ENCODE data around the gene CHRNB1. TPM values are rescaled to one million over a fixed set of nuclear protein-coding genes. Genes with fewer than 3 reads are reported as not detected.
"Not testable (repeated sequence)": the region's sequence is repeated elsewhere in the genome, so short reads cannot be mapped to it uniquely, and the experiment has no call there.

CHRNB1 gene
- total RNA-seq, 2 donors from 2014 or later: 2.6 to 8.8 TPM

DNA sequence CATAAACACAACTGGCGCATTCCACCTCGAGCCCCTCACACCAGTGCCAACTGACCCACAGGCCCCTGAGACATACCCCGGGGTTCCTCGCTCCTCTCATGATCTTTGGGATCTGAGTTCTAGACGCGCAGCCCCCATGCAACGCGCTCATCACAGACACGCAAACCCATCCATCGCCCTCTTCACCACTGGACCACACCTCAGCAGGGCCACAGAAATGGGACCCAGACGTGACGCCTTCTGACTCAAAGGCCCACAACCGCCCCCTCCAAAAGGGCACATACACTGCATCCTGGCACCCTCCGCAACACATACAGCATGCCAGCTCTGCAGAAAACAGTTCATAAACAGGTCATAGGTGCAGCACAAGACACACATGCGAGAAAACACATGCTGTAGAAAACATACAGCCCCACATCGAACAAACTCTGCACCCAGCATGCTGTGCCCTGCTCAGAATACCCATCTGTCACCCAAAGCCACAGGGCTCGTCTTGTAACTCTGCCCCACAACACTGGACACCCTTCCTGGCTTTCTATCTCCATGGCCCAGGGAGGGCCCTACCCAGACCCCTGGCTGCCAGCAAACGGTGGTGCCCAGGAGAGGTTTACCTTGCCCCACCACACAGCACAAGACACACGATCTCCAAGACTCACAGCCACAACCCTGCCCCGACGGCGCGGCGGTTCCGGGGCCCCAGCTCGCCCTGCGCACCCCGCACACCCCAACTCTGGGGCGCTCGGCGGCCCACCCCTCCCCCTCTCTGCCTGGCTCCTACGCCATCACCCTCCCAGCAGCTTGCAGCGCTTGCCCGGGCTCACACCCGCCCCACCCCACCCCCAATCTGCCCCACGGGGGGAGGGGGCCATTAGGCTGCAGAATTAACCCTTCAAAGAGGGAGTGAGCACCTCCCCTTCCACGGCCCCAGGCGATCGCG, 33.7 kb downstream of the CHRNB1 start:
- Histone ChIP-seq H3K27ac (peak overlapping the region; percentile 99 to 100 (median 99)), H3K4me1 (peaks cover 59% of the 10 kb centered on the region), H3K4me3 (peak overlapping the region; percentile 79 to 100), H3K36me3 (replicated peaks in 1 of 2; ENCODE audit: insufficient read depth in 1 of 2, low read depth in 2 of 2) (no peaks in the 10 kb centered on the region), H3K9me3 (no peaks in the 10 kb centered on the region), H3K27me3 (no peaks in the 10 kb centered on the region)
- peak in 2 of 3 donors; percentile 25 to 37 for TF ChIP-seq POLR2A (IDR thresholded peaks at IDR 0.05)
- TF ChIP-seq, protein P1, sequence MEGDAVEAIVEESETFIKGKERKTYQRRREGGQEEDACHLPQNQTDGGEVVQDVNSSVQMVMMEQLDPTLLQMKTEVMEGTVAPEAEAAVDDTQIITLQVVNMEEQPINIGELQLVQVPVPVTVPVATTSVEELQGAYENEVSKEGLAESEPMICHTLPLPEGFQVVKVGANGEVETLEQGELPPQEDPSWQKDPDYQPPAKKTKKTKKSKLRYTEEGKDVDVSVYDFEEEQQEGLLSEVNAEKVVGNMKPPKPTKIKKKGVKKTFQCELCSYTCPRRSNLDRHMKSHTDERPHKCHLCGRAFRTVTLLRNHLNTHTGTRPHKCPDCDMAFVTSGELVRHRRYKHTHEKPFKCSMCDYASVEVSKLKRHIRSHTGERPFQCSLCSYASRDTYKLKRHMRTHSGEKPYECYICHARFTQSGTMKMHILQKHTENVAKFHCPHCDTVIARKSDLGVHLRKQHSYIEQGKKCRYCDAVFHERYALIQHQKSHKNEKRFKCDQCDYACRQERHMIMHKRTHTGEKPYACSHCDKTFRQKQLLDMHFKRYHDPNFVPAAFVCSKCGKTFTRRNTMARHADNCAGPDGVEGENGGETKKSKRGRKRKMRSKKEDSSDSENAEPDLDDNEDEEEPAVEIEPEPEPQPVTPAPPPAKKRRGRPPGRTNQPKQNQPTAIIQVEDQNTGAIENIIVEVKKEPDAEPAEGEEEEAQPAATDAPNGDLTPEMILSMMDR (IDR thresholded peaks at IDR 0.05): peak in 3 of 7 experiments; percentile 5 to 29 (median 19)
- ATAC-seq (peak; percentile 30), DNase-seq (peak; percentile 60 to 67 (median 64))
- intact Hi-C loops (cut with DNase I): no loop called here
- WGBS, 2 donors: 24 to 57% methylated on average over 14 to 33 of the region's 40 CpGs

DNA sequence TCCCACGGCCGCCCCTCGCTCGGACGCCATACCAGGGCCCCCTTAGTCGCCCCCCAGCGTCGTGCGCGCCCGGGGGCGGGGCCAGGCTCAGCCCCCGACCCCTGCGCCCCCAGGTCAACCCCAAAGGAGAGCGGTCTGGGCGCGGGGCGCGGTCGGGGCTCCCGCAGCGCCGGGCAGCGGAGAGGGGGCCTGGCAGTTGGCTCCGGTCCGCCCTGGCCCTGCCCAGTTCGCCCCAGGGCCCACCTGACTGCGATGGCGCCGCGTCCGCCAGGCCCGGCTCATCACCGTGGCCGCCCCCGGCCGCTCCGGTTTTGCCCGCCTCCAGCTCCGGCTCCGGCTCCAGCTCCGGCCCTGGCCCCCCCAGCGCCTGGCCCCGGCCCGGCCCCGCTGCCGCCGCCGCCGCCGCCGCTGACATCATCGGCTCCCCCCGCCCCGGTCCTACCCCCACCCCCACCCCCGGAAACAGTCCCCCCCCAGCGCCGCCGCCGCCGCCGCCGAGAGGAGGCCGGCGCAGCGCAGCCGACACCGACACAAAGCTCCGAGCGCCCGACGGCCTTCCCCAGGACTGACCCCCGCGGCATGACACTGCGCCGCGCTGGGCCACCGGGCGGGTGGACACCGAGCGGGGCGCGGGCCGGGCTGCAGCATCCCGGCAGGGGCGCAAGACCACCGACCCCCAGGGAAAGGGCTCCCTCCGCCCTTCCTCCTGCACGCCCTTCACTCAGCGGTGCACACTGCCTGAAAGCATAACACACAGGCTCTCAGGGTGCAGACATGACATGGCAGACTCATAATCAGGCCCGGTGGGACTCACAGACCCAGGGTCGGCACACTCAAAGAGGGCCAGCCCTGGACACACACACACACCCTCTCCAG, 34.6 kb downstream of the CHRNB1 start, which contains the start of gene ZBTB4:
Gene ZBTB4 (minus strand): TSS at position 419 of the 876 bp plus-strand sequence. CDS start 12,830 bp downstream, outside the sequence.
- no peaks in the 10 kb centered on the region for H3K27me3 ChIP-seq
- H3K4me3 ChIP-seq: peak within 1 kb of the TSS; percentile 79 to 100
- peak within 1 kb of the TSS; percentile 99 to 100 (median 99) for H3K27ac ChIP-seq
- TF ChIP-seq, protein P1 (IDR thresholded peaks at IDR 0.05): peak in 1 of 7 experiments; percentile 6
- TF ChIP-seq POLR2A (IDR thresholded peaks at IDR 0.05): peak; percentile 41 to 70 (median 59)
- ATAC-seq (peak; percentile 23), DNase-seq (peak; percentile 63 to 73 (median 66))
- no peaks in the 10 kb centered on the region for H3K36me3 ChIP-seq (replicated peaks in 1 of 2; ENCODE audit: insufficient read depth in 1 of 2, low read depth in 2 of 2)
- intact Hi-C loops (cut with DNase I): no loop called here
- peaks cover 57% of the 10 kb centered on the region for H3K4me1 ChIP-seq
- 0% methylated on average over 2 to 47 of the region's 92 CpGs for WGBS, 2 donors
- no peaks in the 10 kb centered on the region for H3K9me3 ChIP-seq

DNA sequence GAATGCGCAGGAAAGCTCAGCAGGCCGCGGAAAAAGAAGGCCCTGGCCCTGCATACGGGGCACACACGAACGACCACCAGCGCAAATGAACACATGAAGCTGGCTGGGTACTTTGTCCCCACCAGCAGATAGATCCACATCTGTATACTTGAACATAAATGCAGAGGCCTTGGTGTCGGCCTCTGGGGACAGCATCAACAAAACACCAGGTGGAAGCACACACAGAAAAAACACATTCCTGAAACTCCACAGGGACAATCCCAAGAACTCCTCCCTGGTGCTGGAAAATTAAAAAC, 35.2 kb downstream of the CHRNB1 start:
- Histone ChIP-seq H3K27me3 (no peaks in the 10 kb centered on the region), H3K4me1 (peaks cover 51% of the 10 kb centered on the region), H3K27ac (peak overlapping the region; percentile 99 to 100 (median 99)), H3K36me3 (replicated peaks in 1 of 2; ENCODE audit: insufficient read depth in 1 of 2, low read depth in 2 of 2) (no peaks in the 10 kb centered on the region), H3K4me3 (peak overlapping the region in 1 of 2 donors; percentile 2), H3K9me3 (no peaks in the 10 kb centered on the region)
- intact Hi-C loops (cut with DNase I): no loop called here
- WGBS, 2 donors: 0 to 5% methylated on average over 7 to 8 of the region's 8 CpGs
- DNase-seq (no peak), ATAC-seq (no peak)
- no peak for TF ChIP-seq POLR2A (IDR thresholded peaks at IDR 0.05)
- TF ChIP-seq, protein P1 (IDR thresholded peaks at IDR 0.05): peak in 1 of 7 experiments; percentile 8

DNA sequence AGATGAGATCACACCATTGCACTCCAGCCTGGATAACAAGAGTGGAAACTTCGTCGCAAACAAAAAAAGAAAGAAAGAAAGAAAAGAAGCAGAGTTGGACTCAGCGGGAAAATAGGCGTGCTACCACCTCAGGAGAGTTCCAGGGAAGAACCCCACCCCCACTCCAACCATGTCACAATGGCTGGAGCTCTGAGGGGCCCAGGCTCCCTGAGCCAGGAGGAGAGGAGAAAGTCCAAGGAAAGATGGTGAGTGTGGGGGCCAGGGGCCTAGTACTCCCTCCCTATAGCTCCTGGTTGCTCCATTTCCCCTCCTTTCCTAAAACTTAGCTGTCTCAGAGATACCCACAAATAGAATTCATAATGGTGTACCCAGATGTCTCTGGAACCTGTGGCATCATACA, 36.4 kb downstream of the CHRNB1 start, which contains the start of gene SLC35G6:
Gene SLC35G6 (plus strand): TSS at position 172 of the 400 bp plus-strand sequence. CDS start 71 bp downstream, at position 243.
- intact Hi-C loops (cut with DNase I); ATAC-seq; H3K4me3 ChIP-seq; H3K9me3 ChIP-seq; H3K36me3 ChIP-seq (replicated peaks in 1 of 2; ENCODE audit: insufficient read depth in 1 of 2, low read depth in 2 of 2); H3K27me3 ChIP-seq; DNase-seq: not testable (repeated sequence)
- Histone ChIP-seq H3K27ac (peak within 1 kb of the TSS; percentile 99 to 100 (median 99)), H3K4me1 (peaks cover 49% of the 10 kb centered on the region)
- 91 to 94% methylated on average over 4 of the region's 4 CpGs for WGBS, 2 donors

DNA sequence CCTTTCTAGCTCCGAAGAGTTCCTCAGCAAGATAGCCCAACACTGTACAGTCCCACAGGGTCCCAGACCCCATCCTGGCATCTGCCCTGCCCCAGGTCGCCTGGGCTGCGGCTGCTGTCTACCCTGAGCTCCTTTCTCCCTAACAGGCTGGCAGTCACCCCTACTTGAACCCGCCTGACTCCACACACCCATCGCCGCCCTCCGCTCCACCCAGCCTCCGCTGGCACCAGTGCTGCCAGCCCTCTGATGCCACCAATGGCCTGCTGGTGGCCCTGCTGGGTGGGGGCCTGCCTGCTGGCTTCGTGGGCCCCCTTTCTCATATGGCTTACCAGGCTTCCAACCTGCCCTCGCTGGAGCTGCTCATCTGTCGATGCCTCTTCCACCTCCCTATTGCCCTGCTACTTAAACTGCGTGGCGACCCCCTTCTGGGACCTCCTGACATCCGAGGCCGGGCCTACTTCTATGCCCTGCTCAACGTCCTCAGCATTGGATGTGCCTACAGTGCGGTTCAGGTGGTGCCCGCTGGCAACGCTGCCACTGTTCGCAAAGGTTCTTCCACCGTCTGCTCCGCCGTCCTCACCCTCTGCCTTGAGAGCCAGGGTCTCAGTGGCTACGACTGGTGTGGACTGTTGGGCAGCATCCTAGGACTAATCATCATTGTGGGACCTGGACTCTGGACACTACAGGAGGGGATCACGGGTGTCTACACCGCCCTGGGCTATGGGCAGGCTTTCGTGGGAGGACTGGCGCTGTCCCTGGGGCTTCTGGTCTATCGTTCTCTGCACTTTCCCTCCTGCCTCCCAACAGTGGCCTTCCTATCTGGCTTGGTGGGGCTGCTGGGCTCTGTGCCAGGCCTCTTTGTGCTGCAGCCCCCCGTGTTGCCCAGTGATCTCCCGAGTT, 37.2 kb downstream of the CHRNB1 start:
- Histone ChIP-seq H3K27ac (peak overlapping the region in 2 of 4 donors; percentile 98 to 100), H3K4me1 (peaks cover 49% of the 10 kb centered on the region)
- 87 to 94% methylated on average over 22 to 30 of the region's 31 CpGs for WGBS, 2 donors
- DNase-seq; H3K4me3 ChIP-seq; H3K36me3 ChIP-seq (replicated peaks in 1 of 2; ENCODE audit: insufficient read depth in 1 of 2, low read depth in 2 of 2); H3K27me3 ChIP-seq; ATAC-seq; H3K9me3 ChIP-seq; intact Hi-C loops (cut with DNase I): not testable (repeated sequence)

DNA sequence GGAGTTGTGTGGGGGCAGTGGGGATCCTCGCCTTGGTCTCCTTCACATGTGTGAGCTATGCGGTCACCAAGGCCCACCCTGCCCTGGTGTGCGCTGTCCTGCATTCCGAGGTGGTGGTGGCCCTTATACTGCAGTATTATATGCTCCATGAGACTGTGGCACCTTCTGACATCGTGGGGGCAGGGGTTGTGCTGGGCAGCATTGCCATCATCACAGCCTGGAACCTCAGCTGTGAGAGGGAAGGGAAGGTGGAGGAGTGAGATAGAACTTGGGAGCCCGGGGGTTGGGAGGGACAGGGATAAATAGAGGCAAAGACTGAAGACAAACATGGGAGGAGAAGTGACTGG, 37.9 kb downstream of the CHRNB1 start:
- 56 to 71% methylated on average over 6 of the region's 6 CpGs for WGBS, 2 donors
- H3K9me3 ChIP-seq; H3K4me3 ChIP-seq; intact Hi-C loops (cut with DNase I); DNase-seq; ATAC-seq; H3K36me3 ChIP-seq (replicated peaks in 1 of 2; ENCODE audit: insufficient read depth in 1 of 2, low read depth in 2 of 2); H3K27me3 ChIP-seq: not testable (repeated sequence)
- H3K4me1 ChIP-seq: peaks cover 49% of the 10 kb centered on the region
- H3K27ac ChIP-seq: peak overlapping the region; percentile 97 to 100 (median 99)

Measured in body of pancreas (tissue), 4 donors.